Common myeloid progenitor, CD34-positive (primary cell): Measurements from ENCODE around the gene LEP.

Source experiments
- CTCF ChIA-PET: fragments of 350-600 bp; sonication (Branson Sonifier 250); formaldehyde crosslinking; loops from one replicate; lab custom pipeline; 2021; ENCODE audit warnings: antibody characterized with exemption; lab: Charles Lee
- POLR2A ChIA-PET: fragments of 350-600 bp; sonication (Branson Sonifier 250); formaldehyde crosslinking; loops from one replicate; lab custom pipeline; 2021; ENCODE audit warnings: antibody characterized with exemption; lab: Charles Lee
- DNase-seq, 3 donors: peaks; one replicate each; pipeline versions ENCODE4 v3.0.0 to v3.0.0-alpha.2; 2013
- H3K27ac ChIP-seq, 2 experiments: 1 replicate in 1 of 2; 2 replicates in 1 of 2; pipeline ENCODE4 v1.7.0; 2013; ENCODE audit warnings: inconsistent platforms in 2 of 2, low read length in 2 of 2, mild to moderate bottlenecking in 2 of 2, low read depth in 1 of 2, moderate library complexity in 1 of 2; ENCODE audit not compliant: severe bottlenecking in 2 of 2, insufficient read depth in 1 of 2, poor library complexity in 1 of 2
- H3K27me3 ChIP-seq, 5 experiments: replicated peaks in 2 of 5; 1 replicate in 3 of 5; 2 replicates in 2 of 5; pipeline versions ENCODE4 v1.6.1 to v1.7.0; 2013; ENCODE audit warnings: low read length in 4 of 5, mild to moderate bottlenecking in 2 of 5, moderate library complexity in 2 of 5, inconsistent platforms in 1 of 5; ENCODE audit not compliant: insufficient read depth in 5 of 5, control insufficient read depth in 4 of 5
- H3K36me3 ChIP-seq, 4 experiments: 1 replicate in 2 of 4; 2 replicates in 2 of 4; pipeline versions ENCODE4 v1.6.1 to v1.7.0; 2013; ENCODE audit warnings: low read length in 3 of 4, control low read depth in 1 of 4, mild to moderate bottlenecking in 1 of 4; ENCODE audit not compliant: control insufficient read depth in 4 of 4, insufficient read depth in 4 of 4
- H3K4me1 ChIP-seq, 4 experiments: 1 replicate in 3 of 4; 2 replicates in 1 of 4; pipeline versions ENCODE4 v1.6.1 to v1.7.1; 2013; ENCODE audit warnings: low read length in 3 of 4, mild to moderate bottlenecking in 3 of 4, control low read depth in 1 of 4, inconsistent platforms in 1 of 4, moderate library complexity in 1 of 4; ENCODE audit not compliant: control insufficient read depth in 4 of 4, insufficient read depth in 4 of 4; ENCODE audit errors: control extremely low read depth in 1 of 4
- H3K4me3 ChIP-seq, 7 experiments: 1 replicate in 4 of 7; 2 replicates in 3 of 7; pipeline versions ENCODE4 v1.5.1 to v1.7.0; 2013; ENCODE audit warnings: mild to moderate bottlenecking in 7 of 7, low read length in 6 of 7, moderate library complexity in 6 of 7, inconsistent platforms in 2 of 7, low read depth in 2 of 7, control low read depth in 1 of 7; ENCODE audit not compliant: insufficient read depth in 4 of 7, control insufficient read depth in 1 of 7; ENCODE audit errors: extremely low read depth in 1 of 7
- H3K9me3 ChIP-seq, 5 experiments: 1 replicate in 4 of 5; 2 replicates in 1 of 5; pipeline versions ENCODE4 v1.6.1 to v1.7.1; 2013; ENCODE audit warnings: low read length in 4 of 5, mild to moderate bottlenecking in 2 of 5, inconsistent platforms in 1 of 5, low read depth in 1 of 5, moderate library complexity in 1 of 5; ENCODE audit not compliant: control insufficient read depth in 4 of 5, insufficient read depth in 2 of 5; ENCODE audit errors: control extremely low read depth in 1 of 5
- WGBS: methylation state at CpG from one replicate; pipeline ENCODE4 v1.1.5; 2013; ENCODE audit not compliant: insufficient coverage; 5-methylcytosine and 5-hydroxymethylcytosine counted together

Gene LEP

GRCh38 chr7:128264477-128264876, 23.4 kb downstream of the LEP start:
- ChIA-PET CTCF (interaction anchor here (0.8 kb wide), 1 partner anchor 19 kb away, joined by 3 read pairs; no protein-coding TSS in a partner anchor), POLR2A (interaction anchor here (1.0 kb wide), 1 partner anchor 23 kb away, joined by 3 read pairs; no protein-coding TSS in a partner anchor)
- Histone ChIP-seq H3K9me3 (no peaks in the 10 kb centered on the region), H3K36me3 (no peaks in the 10 kb centered on the region), H3K27ac (no peak overlapping the region), H3K27me3 (peaks cover 0 to 1% (median 0%) of the 10 kb centered on the region in 5 experiments), H3K4me3 (no peak overlapping the region), H3K4me1 (no peaks in the 10 kb centered on the region)
- DNase-seq = no peak
- 100% methylated on average over 1 of the region's 2 CpGs for WGBS

DNA sequence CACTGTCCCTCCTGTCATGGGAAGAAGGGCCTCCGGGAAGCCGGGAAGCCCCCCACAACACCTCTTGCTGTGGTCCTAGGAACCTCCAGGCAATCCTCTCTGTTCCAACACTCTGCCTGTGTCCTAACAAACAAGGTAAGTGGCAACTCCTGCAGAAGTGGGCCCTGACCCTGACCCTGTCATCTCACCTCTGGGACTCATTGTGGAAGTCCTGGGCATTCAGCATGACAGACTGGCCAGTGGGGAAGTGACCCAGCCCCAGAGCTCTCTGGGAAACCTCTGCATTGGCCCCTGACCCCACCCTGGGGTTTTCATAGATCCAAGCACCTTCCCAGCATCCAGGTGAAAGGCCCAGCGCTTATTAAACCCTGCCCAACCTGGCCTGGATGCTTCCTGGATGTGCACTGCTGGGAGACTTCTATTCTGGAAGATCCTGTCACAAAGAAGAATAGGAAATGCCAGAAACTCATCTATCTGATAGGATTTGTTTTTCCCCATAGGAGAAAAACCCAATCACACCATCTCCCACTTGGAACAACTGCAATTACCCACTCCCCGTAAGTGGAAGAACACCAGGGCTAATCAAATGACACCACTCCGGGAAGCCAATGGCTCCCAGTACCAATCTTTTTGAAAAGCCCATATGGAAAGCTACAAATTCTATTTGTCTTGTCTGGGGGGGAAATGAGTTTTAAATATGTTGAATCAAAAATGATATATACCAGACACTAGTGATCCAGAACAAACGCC, 24.3 kb downstream of the LEP start:
- no peak for DNase-seq
- Histone ChIP-seq H3K27me3 (peaks cover 0 to 1% (median 0%) of the 10 kb centered on the region in 5 experiments), H3K36me3 (no peaks in the 10 kb centered on the region), H3K4me3 (no peak overlapping the region), H3K4me1 (no peaks in the 10 kb centered on the region), H3K27ac (no peak overlapping the region), H3K9me3 (no peaks in the 10 kb centered on the region)
- ChIA-PET CTCF (interaction anchor here (0.8 kb wide), 1 partner anchor 20 kb away, joined by 3 read pairs; no protein-coding TSS in a partner anchor), POLR2A (no interaction called here)
- WGBS = 100% methylated on average over 3 of the region's 6 CpGs

- H3K4me1 ChIP-seq = no peaks in the 10 kb centered on the region
- ChIA-PET CTCF (no interaction called here), POLR2A (no interaction called here)
- no peaks in the 10 kb centered on the region for H3K9me3 ChIP-seq
- H3K36me3 ChIP-seq = no peaks in the 10 kb centered on the region
- DNase-seq = no peak
- H3K4me3 ChIP-seq = no peak overlapping the region
- H3K27me3 ChIP-seq = peaks cover 0 to 1% (median 0%) of the 10 kb centered on the region in 5 experiments
- H3K27ac ChIP-seq = no peak overlapping the region
- WGBS = 66% methylated on average over 5 of the region's 5 CpGs
These were observed 24.8 kb downstream of the LEP start for GRCh38 chr7:128265906-128266300.

GRCh38 chr7:128266529-128266882, 25.4 kb downstream of the LEP start:
- CTCF ChIA-PET = no interaction called here
- peaks cover 0 to 5% (median 2%) of the 10 kb centered on the region in 4 experiments for H3K4me1 ChIP-seq
- no peak overlapping the region for H3K4me3 ChIP-seq
- WGBS = 100% methylated on average over 1 of the region's 1 CpG
- POLR2A ChIA-PET = no interaction called here
- no peak for DNase-seq
- H3K27ac ChIP-seq = no peak overlapping the region
- H3K27me3 ChIP-seq = peaks cover 0 to 3% (median 0%) of the 10 kb centered on the region in 5 experiments
- H3K9me3 ChIP-seq = peaks cover 0 to 5% (median 0%) of the 10 kb centered on the region in 5 experiments
- no peaks in the 10 kb centered on the region for H3K36me3 ChIP-seq

GRCh38 chr7:128266883-128267594, 26.0 kb downstream of the LEP start:
- H3K4me3 ChIP-seq = no peak overlapping the region
- H3K27me3 ChIP-seq = peaks cover 0 to 3% (median 0%) of the 10 kb centered on the region in 5 experiments
- peaks cover 0 to 10% (median 0%) of the 10 kb centered on the region in 5 experiments for H3K9me3 ChIP-seq
- H3K36me3 ChIP-seq = no peaks in the 10 kb centered on the region
- H3K27ac ChIP-seq = no peak overlapping the region
- ChIA-PET POLR2A (no interaction called here), CTCF (no interaction called here)
- H3K4me1 ChIP-seq = peaks cover 0 to 10% (median 4%) of the 10 kb centered on the region in 4 experiments
- no peak for DNase-seq
- WGBS = 97% methylated on average over 12 of the region's 16 CpGs

DNA sequence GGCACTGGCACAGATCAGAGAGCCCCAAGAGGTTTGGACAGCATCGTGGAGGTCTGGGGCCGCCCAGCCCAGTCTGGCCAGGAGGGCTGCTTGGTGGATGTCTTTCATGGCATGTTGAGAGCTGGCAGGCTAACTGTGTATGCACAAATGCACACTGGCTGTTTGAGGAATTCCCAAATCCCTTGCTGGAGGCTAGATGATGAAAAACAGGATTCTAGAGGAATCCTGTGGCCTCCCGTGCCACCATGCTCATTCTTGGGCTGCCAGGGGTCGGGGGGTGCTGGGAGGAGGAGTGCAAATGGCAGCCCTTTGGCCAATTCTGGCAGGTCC, 26.5 kb downstream of the LEP start:
- H3K4me3 ChIP-seq = no peak overlapping the region
- peaks cover 0 to 12% (median 4%) of the 10 kb centered on the region in 4 experiments for H3K4me1 ChIP-seq
- WGBS = 98% methylated on average over 4 of the region's 4 CpGs
- H3K9me3 ChIP-seq = peaks cover 0 to 11% (median 0%) of the 10 kb centered on the region in 5 experiments
- no peak for DNase-seq
- H3K27ac ChIP-seq = no peak overlapping the region
- H3K27me3 ChIP-seq = peaks cover 0 to 3% (median 0%) of the 10 kb centered on the region in 5 experiments
- ChIA-PET CTCF (no interaction called here), POLR2A (no interaction called here)
- H3K36me3 ChIP-seq = no peaks in the 10 kb centered on the region

GRCh38 chr7:128268233-128268632, 27.2 kb downstream of the LEP start:
- peaks cover 0 to 12% (median 4%) of the 10 kb centered on the region in 4 experiments for H3K4me1 ChIP-seq
- H3K4me3 ChIP-seq = no peak overlapping the region
- ChIA-PET POLR2A (no interaction called here), CTCF (no interaction called here)
- DNase-seq = no peak
- H3K9me3 ChIP-seq = peaks cover 0 to 11% (median 0%) of the 10 kb centered on the region in 5 experiments
- no peaks in the 10 kb centered on the region for H3K36me3 ChIP-seq
- H3K27me3 ChIP-seq = peaks cover 0 to 3% (median 0%) of the 10 kb centered on the region in 5 experiments
- 57% methylated on average over 2 of the region's 2 CpGs for WGBS
- no peak overlapping the region for H3K27ac ChIP-seq
